Endothelial cell of umbilical vein (primary cell): ENCODE measurements around the gene SUGCT. TPM values are rescaled to one million over a fixed set of nuclear protein-coding genes. Genes with fewer than 3 reads are reported as not detected.

Experiments used
- BruUV-seq: library from RNA; stranded (reverse); fragments of 400-500 nt; replicated peaks from 2 replicates; lab custom pipeline; 2021; lab: Mats Ljungman, UMichigan
- CTCF ChIA-PET: fragments of 300-600, 350-600 bp; sonication (Branson Sonifier 250); formaldehyde crosslinking; loops from one replicate; lab custom pipeline; 2021; ENCODE audit warnings: antibody characterized with exemption, inconsistent platforms; lab: Charles Lee
- POLR2A ChIA-PET: fragments of 300-600, 350-600 bp; sonication (Branson Sonifier 250); formaldehyde crosslinking; loops from one replicate; lab custom pipeline; 2021; ENCODE audit warnings: antibody characterized with exemption, inconsistent platforms; lab: Charles Lee
- DNase-seq: peaks from one replicate; pipeline ENCODE4 v3.0.0-alpha.2; 2011; ENCODE audit warnings: low read depth, low spot score
- FAIRE-seq: peaks from 2 replicates; lab custom pipeline; 2011; peaks lifted over from hg19 to GRCh38; lab: Jason Lieb, UNC
- H2AFZ ChIP-seq: 2 replicates; pipeline ENCODE4 v1.6.0; 2012; ENCODE audit warnings: low read depth, low read length, control low read depth, inconsistent platforms
- H3K27ac ChIP-seq: 2 replicates; pipeline ENCODE4 v1.5.1; 2011; ENCODE audit warnings: low read depth, mild to moderate bottlenecking, control low read depth, low read length, moderate library complexity; ENCODE audit not compliant: insufficient read depth
- H3K27me3 ChIP-seq, 2 experiments: 2 replicates each; pipeline versions ENCODE4 v1.6.0 to v1.6.1; 2011; ENCODE audit warnings: low read length in 2 of 2, mixed read lengths in 1 of 2; ENCODE audit not compliant: control insufficient read depth in 2 of 2, insufficient read depth in 2 of 2
- H3K36me3 ChIP-seq, 2 experiments: 2 replicates in 1 of 2; 3 replicates in 1 of 2; pipeline ENCODE4 v1.5.1; 2011; ENCODE audit warnings: low read length in 2 of 2, mild to moderate bottlenecking in 1 of 2, moderate library complexity in 1 of 2; ENCODE audit not compliant: control insufficient read depth in 2 of 2, insufficient read depth in 2 of 2; ENCODE audit errors: extremely low read depth in 1 of 2
- H3K4me1 ChIP-seq: 3 replicates; pipeline ENCODE4 v1.5.1; 2011; ENCODE audit warnings: mild to moderate bottlenecking, low read length; ENCODE audit not compliant: control insufficient read depth, insufficient read depth; ENCODE audit errors: extremely low read depth
- H3K4me2 ChIP-seq: 2 replicates; pipeline ENCODE4 v1.6.1; 2011; ENCODE audit warnings: low read length, control low read depth, mixed read lengths; ENCODE audit not compliant: insufficient read depth
- H3K4me3 ChIP-seq, 3 experiments: fragments of 200-600 bp in 1 of 3; sonication (generic), shearing (Covaris generic) in 1 of 3; replicated peaks in 1 of 3; 2 replicates each; pipeline ENCODE4 v1.5.1; 2011 to 2016; ENCODE audit warnings: control low read depth in 3 of 3, low read length in 3 of 3, mild to moderate bottlenecking in 2 of 3, inconsistent platforms in 1 of 3, low read depth in 1 of 3, moderate library complexity in 1 of 3; ENCODE audit not compliant: insufficient read depth in 1 of 3
- H3K79me2 ChIP-seq: 2 replicates; pipeline ENCODE4 v1.6.0; 2012; ENCODE audit warnings: low read length, inconsistent platforms; ENCODE audit not compliant: control insufficient read depth, insufficient read depth
- H3K9ac ChIP-seq: replicated peaks from 2 replicates; pipeline ENCODE3; 2011; ENCODE audit warnings: low read length, control low read depth; ENCODE audit not compliant: insufficient read depth; ENCODE audit errors: extremely low read depth
- H3K9me1 ChIP-seq: replicated peaks from 3 replicates; pipeline ENCODE4 v1.6.0; 2011; ENCODE audit warnings: mild to moderate bottlenecking, low read length; ENCODE audit not compliant: control insufficient read depth, insufficient read depth; ENCODE audit errors: extremely low read depth
- H3K9me3 ChIP-seq: replicated peaks from 2 replicates; pipeline ENCODE4 v1.5.1; 2012; ENCODE audit warnings: low read length, inconsistent platforms; ENCODE audit not compliant: control insufficient read depth, insufficient read depth
- H4K20me1 ChIP-seq: replicated peaks from 2 replicates; pipeline ENCODE3; 2011; ENCODE audit warnings: mild to moderate bottlenecking, low read length; ENCODE audit not compliant: control insufficient read depth, insufficient read depth; ENCODE audit errors: extremely low read depth
- CTCF ChIP-seq, 2 donors: IDR thresholded peaks; 1 replicate in 1 of 2; 2 replicates in 1 of 2; pipeline ENCODE4 v1.5.1; 2011; ENCODE audit warnings: low read length in 2 of 2, mild to moderate bottlenecking in 2 of 2, moderate library complexity in 2 of 2, control low read depth in 1 of 2, inconsistent platforms in 1 of 2, low read depth in 1 of 2; ENCODE audit not compliant: insufficient read depth in 1 of 2; ENCODE audit errors: extremely low read depth in 1 of 2
- EZH2 ChIP-seq: IDR thresholded peaks from 2 replicates; pipeline ENCODE4 v1.6.1; 2012; ENCODE audit warnings: borderline replicate concordance, low read depth, mild to moderate bottlenecking, moderate library complexity, low read length, inconsistent platforms; ENCODE audit not compliant: severe bottlenecking
- FOS ChIP-seq: IDR thresholded peaks from 2 replicates; pipeline ENCODE4 v1.6.1; 2011; ENCODE audit warnings: mild to moderate bottlenecking, low read length, moderate library complexity, borderline replicate concordance; ENCODE audit not compliant: insufficient read depth
- GATA2 ChIP-seq: IDR thresholded peaks from 2 replicates; pipeline ENCODE4 v1.7.0; 2011; ENCODE audit warnings: low read depth, mild to moderate bottlenecking, moderate library complexity, mixed read lengths, low read length; ENCODE audit not compliant: insufficient read length, insufficient read depth
- JUN ChIP-seq: IDR thresholded peaks from 2 replicates; pipeline ENCODE4 v1.6.1; 2011; ENCODE audit warnings: borderline replicate concordance, low read depth; ENCODE audit not compliant: insufficient read length, insufficient read depth
- MAX ChIP-seq: IDR thresholded peaks from 2 replicates; pipeline ENCODE4 v1.6.1; 2011; ENCODE audit not compliant: insufficient read depth, insufficient read length
- MYC ChIP-seq: IDR thresholded peaks from one replicate; pipeline ENCODE4 v1.6.1; 2011; ENCODE audit warnings: mild to moderate bottlenecking, low read depth, low read length
- POLR2A ChIP-seq: IDR thresholded peaks from 2 replicates; pipeline ENCODE4 v1.6.1; 2012; ENCODE audit warnings: low read depth, mild to moderate bottlenecking, control low read depth, low read length
- POLR2AphosphoS5 ChIP-seq: IDR thresholded peaks from 2 replicates; pipeline ENCODE4 v1.6.1; 2012; ENCODE audit warnings: low read depth, mild to moderate bottlenecking, control low read depth, low read length, moderate library complexity; ENCODE audit not compliant: insufficient read depth
- dilution Hi-C: fragments of 300-500 bp; cut with MboI; formaldehyde crosslinking; loops from one replicate; pipeline ENCODE4 v1.15.0; 2019; ENCODE audit warnings: low sequenced_read_pairs; ENCODE audit not compliant: extremely low pct_ligation_motif_present
- intact Hi-C: fragments of 100-400 bp; cut with micrococcal nuclease; formaldehyde crosslinking; loops from one replicate; pipeline ENCODE4 v1.10.0; 2022
- polyA plus RNA-seq, 4 experiments: library from polyadenylated mRNA; depleted of rRNA in 3 of 4; stranded (reverse) in 3 of 4; unstranded in 1 of 4; fragments of >200 nt; gene quantifications; 2 replicates each; pipeline versions ENCODE4 v1.2.1 to v1.2.3, GENCODE V29; 2011 to 2012; ENCODE audit warnings: missing spikeins in 1 of 4
- total RNA-seq: library from RNA; stranded (reverse); gene quantifications from 2 replicates; pipeline ENCODE4 v1.2.3, GENCODE V29; 2021

The SUGCT gene
- total and polyA plus RNA-seq, 2 donors (not counting 3 experiments of a cell fraction or from before 2014, with no cell fraction given), result 1.2 to 1.4 TPM

- ChIA-PET POLR2A (no interaction called here), CTCF (interaction anchor here (1.2 to 9.9 kb wide), 6 partner anchors 10 to 1097 kb away, joined by 3 to 264 read pairs (median 7); no protein-coding TSS in a partner anchor)
- Histone ChIP-seq H3K79me2 (no peaks in the 10 kb centered on the region), H3K4me3 (no peak overlapping the region), H3K36me3 (no peaks in the 10 kb centered on the region), H3K27me3 (no peaks in the 10 kb centered on the region), H3K4me1 (no peaks in the 10 kb centered on the region), H3K4me2 (no peak overlapping the region), H3K9me3 (no peaks in the 10 kb centered on the region), H3K27ac (no peak overlapping the region), H4K20me1 (no peaks in the 10 kb centered on the region), H3K9ac (no peak overlapping the region), H3K9me1 (no peaks in the 10 kb centered on the region), H2AFZ (no peak overlapping the region)
- intact Hi-C loops, result no loop called here
- FAIRE-seq (no peak), DNase-seq (no peak)
- dilution Hi-C loops, result no loop called here
- BruUV-seq, result no TSS peak
- TF ChIP-seq GATA2, result no peak
- TF ChIP-seq POLR2A, result no peak
- no peak for TF ChIP-seq MYC
- no peak for TF ChIP-seq JUN
- no peak for TF ChIP-seq FOS
- TF ChIP-seq CTCF (IDR thresholded peaks at IDR 0.05; ENCODE audit: extremely low read depth in 1 of 2, insufficient read depth in 1 of 2, low read depth in 1 of 2, low read length in 2 of 2), result no peak
- TF ChIP-seq EZH2, result no peak
- TF ChIP-seq POLR2AphosphoS5, result no peak
- TF ChIP-seq MAX, result no peak
These were observed 473.7 kb downstream of the SUGCT start for GRCh38 chr7:40608321-40609075.
